ENCODE results near the gene TMUB1. TPM values are rescaled to one million over a fixed set of nuclear protein-coding genes. Genes with fewer than 3 reads are reported as not detected.

TMUB1 gene
- total and polyA plus RNA-seq, 2 donors (not counting 1 experiment from before 2014, with no cell fraction given): 49.2 to 102 TPM

DNA sequence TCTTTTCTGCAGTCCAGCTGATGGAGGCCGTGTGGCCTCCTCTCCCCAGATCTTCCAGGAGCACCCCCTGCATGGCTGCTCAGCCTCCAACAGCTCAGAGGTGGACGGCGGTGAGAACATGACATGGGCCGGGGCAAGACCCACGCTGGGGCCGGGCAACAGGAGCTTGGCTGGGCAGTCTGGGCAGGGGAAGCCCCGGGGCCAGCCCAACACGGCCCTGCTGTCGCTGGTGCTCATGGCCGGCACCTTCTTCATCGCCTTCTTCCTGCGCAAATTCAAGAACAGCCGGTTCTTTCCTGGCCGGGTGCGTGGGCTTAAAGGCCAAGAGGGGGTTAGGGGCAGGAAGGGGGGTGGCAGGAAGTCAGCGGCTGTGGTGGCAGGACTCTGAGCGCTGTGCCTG is 9.3 kb downstream of the TMUB1 start:
- Histone ChIP-seq H2AFZ (ENCODE audit: insufficient read depth, low read depth, low read length, poor library complexity, severe bottlenecking) (no peak overlapping the region), H3K79me2 (ENCODE audit: control insufficient read depth, insufficient read depth, low read length) (no peaks in the 10 kb centered on the region), H3K27me3 (replicated peaks in 1 of 4; ENCODE audit: control extremely low read depth in 1 of 4, control insufficient read depth in 3 of 4, insufficient read depth in 4 of 4, low read length in 3 of 4) (no peaks in the 10 kb centered on the region), H3K9me3 (ENCODE audit: control extremely low read depth in 1 of 3, control insufficient read depth in 2 of 3, insufficient read depth in 1 of 3, low read length in 2 of 3) (no peaks in the 10 kb centered on the region), H3K9ac (ENCODE audit: low read length) (no peak overlapping the region), H3K36me3 (replicated peaks in 1 of 2; ENCODE audit: control extremely low read depth in 1 of 2, control insufficient read depth in 1 of 2, extremely low read depth in 1 of 2, insufficient read depth in 2 of 2, low read length in 1 of 2) (peaks cover 0 to 32% of the 10 kb centered on the region in 2 experiments), H3K4me1 (ENCODE audit: control insufficient read depth in 2 of 2, insufficient read depth in 2 of 2, low read length in 2 of 2) (peaks cover 0 to 6% of the 10 kb centered on the region in 2 donors), H3K27ac (ENCODE audit: low read length in 2 of 2) (no peak overlapping the region), H4K20me1 (ENCODE audit: control insufficient read depth, insufficient read depth, low read length, poor library complexity, severe bottlenecking) (no peaks in the 10 kb centered on the region), H3K4me3 (ENCODE audit: control extremely low read depth in 1 of 5, extremely low read depth in 1 of 5, insufficient read depth in 1 of 5, low read depth in 2 of 5, low read length in 4 of 5) (no peak overlapping the region), H3K4me2 (replicated peaks; ENCODE audit: low read depth, low read length, poor library complexity, severe bottlenecking) (no peak overlapping the region)
- H3K9me3 Mint-ChIP-seq (ENCODE audit: insufficient read depth): no peaks in the 10 kb centered on the region
- DNase-seq: no peak
- intact Hi-C loops (cut with micrococcal nuclease): no loop called here
- CTCF ChIA-PET: no interaction called here
- no peak for ATAC-seq (ENCODE audit: low read depth)
- WGBS (ENCODE audit: insufficient coverage): 91% methylated on average over 13 of the region's 17 CpGs
- no peak overlapping the region for H3K4me3 Mint-ChIP-seq
- no peaks in the 10 kb centered on the region for H3K27me3 Mint-ChIP-seq
- H3K4me1 Mint-ChIP-seq: peaks cover 9% of the 10 kb centered on the region
- POLR2A ChIA-PET: no interaction called here
- no peak overlapping the region for H3K27ac Mint-ChIP-seq
- TF ChIP-seq CTCF (IDR thresholded peaks at IDR 0.05) (no peak), EZH2 (IDR thresholded peaks at IDR 0.05; ENCODE audit: borderline replicate concordance, insufficient read depth, low read depth, low read length, poor library complexity, severe bottlenecking) (no peak)

DNA sequence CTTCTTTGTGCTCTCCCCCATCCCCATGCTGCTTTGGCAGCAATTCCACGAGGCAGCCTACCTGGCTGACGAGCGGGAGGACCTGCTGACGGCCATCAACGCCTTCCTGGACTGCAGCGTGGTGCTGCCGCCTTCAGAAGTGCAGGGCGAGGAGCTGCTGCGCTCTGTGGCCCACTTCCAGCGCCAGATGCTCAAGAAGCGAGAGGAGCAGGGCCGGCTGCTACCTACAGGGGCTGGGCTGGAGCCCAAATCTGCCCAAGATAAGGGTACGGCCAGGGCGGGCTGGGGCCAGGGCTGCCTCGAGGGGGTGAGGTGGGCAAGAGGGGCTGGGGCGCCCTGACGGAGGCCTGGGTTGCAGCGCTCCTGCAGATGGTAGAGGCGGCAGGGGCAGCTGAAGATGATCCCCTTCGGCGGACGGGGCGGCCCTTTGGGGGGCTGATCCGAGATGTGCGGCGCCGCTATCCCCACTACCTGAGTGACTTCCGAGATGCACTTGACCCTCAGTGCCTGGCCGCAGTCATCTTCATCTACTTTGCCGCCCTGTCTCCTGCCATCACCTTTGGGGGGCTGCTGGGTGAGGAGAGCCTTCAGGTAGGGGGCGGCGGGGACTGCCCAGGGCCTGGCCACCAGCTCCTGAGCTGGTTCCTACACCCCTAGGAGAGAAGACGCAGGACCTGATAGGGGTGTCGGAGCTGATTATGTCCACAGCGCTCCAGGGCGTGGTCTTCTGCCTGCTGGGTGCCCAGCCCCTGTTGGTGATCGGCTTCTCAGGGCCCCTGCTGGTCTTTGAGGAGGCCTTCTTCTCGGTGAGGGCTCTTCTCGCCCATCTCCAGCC is 12.0 kb downstream of the TMUB1 start:
- peaks cover 0 to 42% of the 10 kb centered on the region in 2 experiments for H3K36me3 ChIP-seq (replicated peaks in 1 of 2; ENCODE audit: control extremely low read depth in 1 of 2, control insufficient read depth in 1 of 2, extremely low read depth in 1 of 2, insufficient read depth in 2 of 2, low read length in 1 of 2)
- H3K4me1 Mint-ChIP-seq: no peaks in the 10 kb centered on the region
- intact Hi-C loops (cut with micrococcal nuclease): no loop called here
- ATAC-seq (ENCODE audit: low read depth): no peak
- H3K9ac ChIP-seq (ENCODE audit: low read length): no peak overlapping the region
- H3K27ac ChIP-seq (ENCODE audit: low read length in 2 of 2): no peak overlapping the region
- ChIA-PET POLR2A (no interaction called here), CTCF (interaction anchor here (1.0 to 1.2 kb wide), 3 partner anchors 18 to 86 kb away, joined by 3 read pairs; no protein-coding TSS in a partner anchor)
- H3K79me2 ChIP-seq (ENCODE audit: control insufficient read depth, insufficient read depth, low read length): no peaks in the 10 kb centered on the region
- H3K27me3 Mint-ChIP-seq: no peaks in the 10 kb centered on the region
- no peak for TF ChIP-seq CTCF (IDR thresholded peaks at IDR 0.05)
- H4K20me1 ChIP-seq (ENCODE audit: control insufficient read depth, insufficient read depth, low read length, poor library complexity, severe bottlenecking): no peaks in the 10 kb centered on the region
- WGBS (ENCODE audit: insufficient coverage): 96% methylated on average over 39 of the region's 39 CpGs
- DNase-seq: no peak
- no peak overlapping the region for H2AFZ ChIP-seq (ENCODE audit: insufficient read depth, low read depth, low read length, poor library complexity, severe bottlenecking)
- H3K27me3 ChIP-seq (replicated peaks in 1 of 4; ENCODE audit: control extremely low read depth in 1 of 4, control insufficient read depth in 3 of 4, insufficient read depth in 4 of 4, low read length in 3 of 4): no peaks in the 10 kb centered on the region
- H3K9me3 Mint-ChIP-seq (ENCODE audit: insufficient read depth): no peaks in the 10 kb centered on the region
- H3K9me3 ChIP-seq (ENCODE audit: control extremely low read depth in 1 of 3, control insufficient read depth in 2 of 3, insufficient read depth in 1 of 3, low read length in 2 of 3): no peaks in the 10 kb centered on the region
- no peak overlapping the region for H3K27ac Mint-ChIP-seq
- no peak overlapping the region for H3K4me3 ChIP-seq (ENCODE audit: control extremely low read depth in 1 of 5, extremely low read depth in 1 of 5, insufficient read depth in 1 of 5, low read depth in 2 of 5, low read length in 4 of 5)
- no peak overlapping the region for H3K4me3 Mint-ChIP-seq
- no peaks in the 10 kb centered on the region for H3K4me1 ChIP-seq (ENCODE audit: control insufficient read depth in 2 of 2, insufficient read depth in 2 of 2, low read length in 2 of 2)
- H3K4me2 ChIP-seq (replicated peaks; ENCODE audit: low read depth, low read length, poor library complexity, severe bottlenecking): no peak overlapping the region

Measured in B cell (primary cell).